ENCODE data around the gene ZNF691. TPM values are rescaled to one million over a fixed set of nuclear protein-coding genes. Genes with fewer than 3 reads are reported as not detected.

Gene ZNF691
- total RNA-seq, result 5.2 and 5.7 TPM in 2 replicates

GRCh38 chr1:42846257-42847110 lies at the start of gene ZNF691:
Gene ZNF691 (plus strand): TSS chr1:42846613. CDS start chr1:42849659, 3,046 bp downstream.

GRCh38 chr1:42816585-42817439 lies 29.6 kb upstream of the ZNF691 start, which contains the start of the genes ERMAP and SVBP:
Gene ERMAP (plus strand): TSS chr1:42817122. CDS start chr1:42830449, 13,327 bp downstream.
Gene SVBP (minus strand): TSS chr1:42817397. CDS start chr1:42816544, 853 bp downstream.

Other genes starting within 250 kb of the ZNF691 start
- 32.3 and 34.0 TPM in 2 replicates for gene PPIH, start 188.2 kb upstream of the ZNF691 start, total RNA-seq
- 510 and 528 TPM in 2 replicates for gene YBX1, start 164.2 kb upstream of the ZNF691 start, total RNA-seq
- not detected in 2 replicates for gene CLDN19, start 106.4 kb upstream of the ZNF691 start, total RNA-seq
- gene P3H1, start 79.6 kb upstream of the ZNF691 start, total RNA-seq, result 127 and 140 TPM in 2 replicates
- 2.0 and 2.3 TPM in 2 replicates for gene C1orf50, start 79.4 kb upstream of the ZNF691 start, total RNA-seq
- gene TMEM269, start 61.6 kb upstream of the ZNF691 start, total RNA-seq, result not detected in 2 replicates
- 6.3 and 7.5 TPM in 2 replicates for gene ERMAP, start 29.5 kb upstream of the ZNF691 start, total RNA-seq
- 12.5 and 15.7 TPM in 2 replicates for gene SVBP, start 29.2 kb upstream of the ZNF691 start, total RNA-seq
- 135 and 190 TPM in 2 replicates for gene SLC2A1, start 112.3 kb downstream of the ZNF691 start, total RNA-seq

Measured in cardiac ventricle fibroblast (primary cell).